ENCODE measurements around the gene ZNF616. TPM values are rescaled to one million over a fixed set of nuclear protein-coding genes. Genes with fewer than 3 reads are reported as not detected.

ZNF616 gene
- total RNA-seq, 1 experiment from 2014 or later, result 9.7 TPM

DNA sequence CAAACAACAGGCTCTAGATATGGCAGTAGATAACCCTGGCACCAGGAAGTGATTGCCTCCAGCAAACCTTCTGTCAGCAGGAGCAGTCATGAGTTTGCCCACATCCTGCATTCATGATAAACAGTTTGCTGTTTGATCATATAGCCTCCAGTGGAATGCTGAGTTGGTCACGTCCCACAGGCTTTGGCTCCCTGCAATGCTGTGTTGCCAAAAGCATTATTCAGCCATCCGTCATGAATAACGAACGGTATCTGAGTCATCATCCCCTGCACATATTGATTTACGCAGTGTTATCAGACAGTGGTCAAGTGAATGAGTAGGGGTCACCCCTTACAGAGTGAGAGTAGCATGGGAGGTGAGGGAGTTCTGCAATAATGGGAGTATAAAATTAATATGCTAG lies 69.2 kb downstream of the ZNF616 start:
- no peaks in the 10 kb centered on the region for H3K79me2 ChIP-seq (ENCODE audit: insufficient read depth, low read length)
- H3K4me2 ChIP-seq (ENCODE audit: low read length), result no peak overlapping the region
- H3K27me3 ChIP-seq (ENCODE audit: insufficient read depth, low read length), result no peaks in the 10 kb centered on the region
- BruUV-seq (replicated peaks), result no TSS peak
- no peaks in the 10 kb centered on the region for H3K9me2 ChIP-seq (ENCODE audit: insufficient read depth)
- no peak overlapping the region for H3K4me3 ChIP-seq (replicated peaks in 1 of 2; ENCODE audit: low read depth in 1 of 2, low read length in 2 of 2)
- H3K9me3 ChIP-seq (ENCODE audit: control insufficient read depth in 1 of 2, insufficient read depth in 1 of 2, low read depth in 1 of 2, low read length in 2 of 2), result peaks cover 17 to 21% of the 10 kb centered on the region in 2 experiments; a peak in 2 of 4 replicates
- RAD21 ChIA-PET (ENCODE audit: low non-redundant PET in 1 of 2, low total read pairs in 2 of 2, uncharacterized antibody in 2 of 2, unreplicated experiment in 2 of 2), result no interaction called here
- POLR2A ChIA-PET, result no interaction called here
- H2AFZ ChIP-seq (ENCODE audit: low read depth, low read length, poor library complexity, severe bottlenecking), result no peak overlapping the region
- no peaks in the 10 kb centered on the region for H3K4me1 ChIP-seq (ENCODE audit: control insufficient read depth in 1 of 2, insufficient read depth in 2 of 2, low read length in 2 of 2)
- CTCF ChIA-PET, result no interaction called here
- H3K27ac ChIP-seq (ENCODE audit: low read depth, low read length), result no peak overlapping the region
- no peaks in the 10 kb centered on the region for H4K20me1 ChIP-seq (ENCODE audit: insufficient read depth)
- TF ChIP-seq EZH2 (IDR thresholded peaks at IDR 0.05), result no peak
- TF ChIP-seq, protein P1, sequence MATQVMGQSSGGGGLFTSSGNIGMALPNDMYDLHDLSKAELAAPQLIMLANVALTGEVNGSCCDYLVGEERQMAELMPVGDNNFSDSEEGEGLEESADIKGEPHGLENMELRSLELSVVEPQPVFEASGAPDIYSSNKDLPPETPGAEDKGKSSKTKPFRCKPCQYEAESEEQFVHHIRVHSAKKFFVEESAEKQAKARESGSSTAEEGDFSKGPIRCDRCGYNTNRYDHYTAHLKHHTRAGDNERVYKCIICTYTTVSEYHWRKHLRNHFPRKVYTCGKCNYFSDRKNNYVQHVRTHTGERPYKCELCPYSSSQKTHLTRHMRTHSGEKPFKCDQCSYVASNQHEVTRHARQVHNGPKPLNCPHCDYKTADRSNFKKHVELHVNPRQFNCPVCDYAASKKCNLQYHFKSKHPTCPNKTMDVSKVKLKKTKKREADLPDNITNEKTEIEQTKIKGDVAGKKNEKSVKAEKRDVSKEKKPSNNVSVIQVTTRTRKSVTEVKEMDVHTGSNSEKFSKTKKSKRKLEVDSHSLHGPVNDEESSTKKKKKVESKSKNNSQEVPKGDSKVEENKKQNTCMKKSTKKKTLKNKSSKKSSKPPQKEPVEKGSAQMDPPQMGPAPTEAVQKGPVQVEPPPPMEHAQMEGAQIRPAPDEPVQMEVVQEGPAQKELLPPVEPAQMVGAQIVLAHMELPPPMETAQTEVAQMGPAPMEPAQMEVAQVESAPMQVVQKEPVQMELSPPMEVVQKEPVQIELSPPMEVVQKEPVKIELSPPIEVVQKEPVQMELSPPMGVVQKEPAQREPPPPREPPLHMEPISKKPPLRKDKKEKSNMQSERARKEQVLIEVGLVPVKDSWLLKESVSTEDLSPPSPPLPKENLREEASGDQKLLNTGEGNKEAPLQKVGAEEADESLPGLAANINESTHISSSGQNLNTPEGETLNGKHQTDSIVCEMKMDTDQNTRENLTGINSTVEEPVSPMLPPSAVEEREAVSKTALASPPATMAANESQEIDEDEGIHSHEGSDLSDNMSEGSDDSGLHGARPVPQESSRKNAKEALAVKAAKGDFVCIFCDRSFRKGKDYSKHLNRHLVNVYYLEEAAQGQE (IDR thresholded peaks at IDR 0.05; ENCODE audit: low read depth), result no peak
- TF ChIP-seq CEBPB (IDR thresholded peaks at IDR 0.05; ENCODE audit: low read depth), result no peak
- TF ChIP-seq CBX3 (IDR thresholded peaks at IDR 0.05; ENCODE audit: low read depth), result no peak
- TF ChIP-seq POLR2A (IDR thresholded peaks at IDR 0.05; ENCODE audit: borderline replicate concordance, extremely low read depth, insufficient read depth, insufficient read length), result no peak
- TF ChIP-seq, protein P2, sequence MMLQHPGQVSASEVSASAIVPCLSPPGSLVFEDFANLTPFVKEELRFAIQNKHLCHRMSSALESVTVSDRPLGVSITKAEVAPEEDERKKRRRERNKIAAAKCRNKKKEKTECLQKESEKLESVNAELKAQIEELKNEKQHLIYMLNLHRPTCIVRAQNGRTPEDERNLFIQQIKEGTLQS (IDR thresholded peaks at IDR 0.05), result no peak
- no peak for TF ChIP-seq SRF (IDR thresholded peaks at IDR 0.05; ENCODE audit: low read depth)
- no peak for TF ChIP-seq ZNF274 (IDR thresholded peaks at IDR 0.05; ENCODE audit: low read depth, low read length)
- no peak for TF ChIP-seq POLR2AphosphoS5 (IDR thresholded peaks at IDR 0.05; ENCODE audit: low read depth, low read length)
- no peak for TF ChIP-seq ZFX (IDR thresholded peaks at IDR 0.05)
- TF ChIP-seq ELF1 (IDR thresholded peaks at IDR 0.05; ENCODE audit: borderline replicate concordance, low read depth), result no peak
- TF ChIP-seq, protein P3, sequence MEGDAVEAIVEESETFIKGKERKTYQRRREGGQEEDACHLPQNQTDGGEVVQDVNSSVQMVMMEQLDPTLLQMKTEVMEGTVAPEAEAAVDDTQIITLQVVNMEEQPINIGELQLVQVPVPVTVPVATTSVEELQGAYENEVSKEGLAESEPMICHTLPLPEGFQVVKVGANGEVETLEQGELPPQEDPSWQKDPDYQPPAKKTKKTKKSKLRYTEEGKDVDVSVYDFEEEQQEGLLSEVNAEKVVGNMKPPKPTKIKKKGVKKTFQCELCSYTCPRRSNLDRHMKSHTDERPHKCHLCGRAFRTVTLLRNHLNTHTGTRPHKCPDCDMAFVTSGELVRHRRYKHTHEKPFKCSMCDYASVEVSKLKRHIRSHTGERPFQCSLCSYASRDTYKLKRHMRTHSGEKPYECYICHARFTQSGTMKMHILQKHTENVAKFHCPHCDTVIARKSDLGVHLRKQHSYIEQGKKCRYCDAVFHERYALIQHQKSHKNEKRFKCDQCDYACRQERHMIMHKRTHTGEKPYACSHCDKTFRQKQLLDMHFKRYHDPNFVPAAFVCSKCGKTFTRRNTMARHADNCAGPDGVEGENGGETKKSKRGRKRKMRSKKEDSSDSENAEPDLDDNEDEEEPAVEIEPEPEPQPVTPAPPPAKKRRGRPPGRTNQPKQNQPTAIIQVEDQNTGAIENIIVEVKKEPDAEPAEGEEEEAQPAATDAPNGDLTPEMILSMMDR (IDR thresholded peaks at IDR 0.05 in 2 of 3, conservative IDR thresholded peaks at IDR 0.05 in 1 of 3; ENCODE audit: borderline replicate concordance in 1 of 3, insufficient read depth in 1 of 3, low read depth in 2 of 3, low read length in 2 of 3), result no peak
- TF ChIP-seq, protein P4, sequence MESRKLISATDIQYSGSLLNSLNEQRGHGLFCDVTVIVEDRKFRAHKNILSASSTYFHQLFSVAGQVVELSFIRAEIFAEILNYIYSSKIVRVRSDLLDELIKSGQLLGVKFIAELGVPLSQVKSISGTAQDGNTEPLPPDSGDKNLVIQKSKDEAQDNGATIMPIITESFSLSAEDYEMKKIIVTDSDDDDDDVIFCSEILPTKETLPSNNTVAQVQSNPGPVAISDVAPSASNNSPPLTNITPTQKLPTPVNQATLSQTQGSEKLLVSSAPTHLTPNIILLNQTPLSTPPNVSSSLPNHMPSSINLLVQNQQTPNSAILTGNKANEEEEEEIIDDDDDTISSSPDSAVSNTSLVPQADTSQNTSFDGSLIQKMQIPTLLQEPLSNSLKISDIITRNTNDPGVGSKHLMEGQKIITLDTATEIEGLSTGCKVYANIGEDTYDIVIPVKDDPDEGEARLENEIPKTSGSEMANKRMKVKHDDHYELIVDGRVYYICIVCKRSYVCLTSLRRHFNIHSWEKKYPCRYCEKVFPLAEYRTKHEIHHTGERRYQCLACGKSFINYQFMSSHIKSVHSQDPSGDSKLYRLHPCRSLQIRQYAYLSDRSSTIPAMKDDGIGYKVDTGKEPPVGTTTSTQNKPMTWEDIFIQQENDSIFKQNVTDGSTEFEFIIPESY (IDR thresholded peaks at IDR 0.05; ENCODE audit: extremely low read depth, insufficient replicate concordance, low read length), result no peak
- TF ChIP-seq SP1 (IDR thresholded peaks at IDR 0.05; ENCODE audit: low read depth), result no peak
- ATAC-seq, result no peak
- H3K9ac ChIP-seq (ENCODE audit: low read length), result no peak overlapping the region
- intact Hi-C loops (cut with micrococcal nuclease), result loop anchor here (10.0 kb wide), 1 partner anchor 226 kb away; no protein-coding TSS in a partner anchor
- no peak for DNase-seq (ENCODE audit: low read depth, low spot score)
- H3K36me3 ChIP-seq (ENCODE audit: control insufficient read depth in 1 of 2, insufficient read depth in 2 of 2, low read length in 2 of 2), result no peaks in the 10 kb centered on the region

Data from HCT116 (cell line).